GM19043 (cell line): ENCODE measurements around the gene HOXA13.

Experiments used
- ATAC-seq: cut with Tn5 transposase; IDR thresholded peaks from one replicate; pipeline ENCODE4 v1.9.1; 2021; ENCODE audit warnings: low read depth; ENCODE audit not compliant: unreplicated experiment

HOXA13 gene

GRCh38 chr7:27161214-27161720 is 38.6 kb downstream of the HOXA13 start:
- no peak for ATAC-seq

DNA sequence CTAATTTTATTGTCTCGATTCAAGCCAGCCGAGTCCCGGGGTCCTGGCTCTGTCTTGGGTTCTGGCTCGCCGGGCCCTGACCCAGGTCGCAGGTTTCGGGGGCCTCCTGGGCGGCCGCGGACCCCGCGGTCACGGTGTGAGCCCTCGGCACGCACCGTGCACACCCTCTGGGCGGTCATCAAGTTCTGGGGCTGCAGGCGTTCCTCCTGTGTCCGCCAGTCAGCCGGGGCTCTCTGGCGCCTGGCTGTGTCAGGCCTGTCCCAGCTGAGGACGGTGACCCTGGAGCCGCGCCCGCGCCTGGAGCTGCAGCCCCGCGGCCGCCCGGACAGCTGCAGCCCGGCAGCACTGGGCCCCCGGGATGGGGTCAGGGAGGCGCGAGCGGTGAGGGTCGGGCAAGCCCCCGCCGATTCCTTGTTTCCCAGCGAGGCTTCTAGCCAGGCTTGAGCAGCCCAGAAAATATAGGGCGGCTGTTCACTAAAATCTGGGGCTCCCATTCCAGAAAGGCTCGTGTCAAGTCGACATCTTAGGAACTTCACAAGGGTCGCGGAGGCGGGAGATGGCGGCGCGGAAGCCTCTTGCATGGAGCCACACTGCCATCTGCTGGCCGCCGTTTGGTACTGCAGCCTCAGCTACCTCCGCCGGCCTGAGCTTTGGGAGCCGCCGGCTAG is 39.2 kb downstream of the HOXA13 start:
- ATAC-seq: no peak

GRCh38 chr7:27160145-27160545 is 39.7 kb downstream of the HOXA13 start:
- no peak for ATAC-seq

DNA sequence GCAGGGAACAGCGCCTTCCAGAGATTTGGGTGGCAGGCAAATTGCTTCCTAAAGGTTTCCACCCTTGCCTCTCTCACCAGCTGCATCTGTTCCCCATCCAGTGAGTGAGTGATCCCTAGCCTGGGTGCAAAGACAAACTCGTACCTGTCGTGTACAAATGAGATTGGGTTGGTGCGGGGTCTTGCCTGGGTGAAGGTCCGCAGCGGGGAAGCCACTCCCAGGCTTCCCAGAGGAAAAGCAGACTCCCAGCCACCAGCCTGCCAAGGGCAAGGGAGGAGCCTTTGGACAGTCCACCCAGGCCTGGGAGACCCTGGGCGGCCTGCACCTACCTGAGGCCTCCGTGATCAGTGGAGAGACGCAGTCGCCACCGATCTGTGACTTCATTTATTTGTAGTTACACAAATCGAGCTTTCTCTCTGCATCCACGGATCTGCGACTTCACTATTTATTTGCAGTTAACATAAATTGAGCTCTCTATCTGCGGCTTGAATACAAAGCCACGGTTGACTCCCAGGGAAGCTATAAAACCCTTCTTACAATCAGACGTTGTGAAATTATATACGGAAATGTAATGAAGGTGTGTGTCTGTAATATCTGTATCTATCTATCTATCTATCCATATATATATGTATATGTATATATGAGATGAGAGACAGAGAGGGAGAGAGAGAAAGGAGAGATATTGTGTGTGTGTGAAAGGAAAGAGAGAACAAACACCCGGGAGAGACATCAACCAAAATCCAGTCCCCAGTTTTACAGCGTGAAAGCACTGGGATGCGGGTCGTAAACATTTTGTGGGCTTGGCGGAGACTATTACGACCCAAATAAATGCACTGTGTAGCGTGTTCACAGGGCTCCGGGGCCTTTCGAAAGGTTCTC is 40.4 kb downstream of the HOXA13 start:
- ATAC-seq: no peak

- ATAC-seq: no peak
Observed at GRCh38 chr7:27158436-27159265, 41.2 kb downstream of the HOXA13 start.

- ATAC-seq: no peak
Observed at GRCh38 chr7:27157702-27158431, 42.0 kb downstream of the HOXA13 start.

GRCh38 chr7:27156916-27157701 is 42.8 kb downstream of the HOXA13 start:
- ATAC-seq: no peak

GRCh38 chr7:27156508-27156898 is 43.4 kb downstream of the HOXA13 start, which contains the start of gene HOXA7:
HOXA7 (minus strand) TSS chr7:27156675; CDS start chr7:27156545, 130 bp downstream.
- no peak for ATAC-seq

DNA sequence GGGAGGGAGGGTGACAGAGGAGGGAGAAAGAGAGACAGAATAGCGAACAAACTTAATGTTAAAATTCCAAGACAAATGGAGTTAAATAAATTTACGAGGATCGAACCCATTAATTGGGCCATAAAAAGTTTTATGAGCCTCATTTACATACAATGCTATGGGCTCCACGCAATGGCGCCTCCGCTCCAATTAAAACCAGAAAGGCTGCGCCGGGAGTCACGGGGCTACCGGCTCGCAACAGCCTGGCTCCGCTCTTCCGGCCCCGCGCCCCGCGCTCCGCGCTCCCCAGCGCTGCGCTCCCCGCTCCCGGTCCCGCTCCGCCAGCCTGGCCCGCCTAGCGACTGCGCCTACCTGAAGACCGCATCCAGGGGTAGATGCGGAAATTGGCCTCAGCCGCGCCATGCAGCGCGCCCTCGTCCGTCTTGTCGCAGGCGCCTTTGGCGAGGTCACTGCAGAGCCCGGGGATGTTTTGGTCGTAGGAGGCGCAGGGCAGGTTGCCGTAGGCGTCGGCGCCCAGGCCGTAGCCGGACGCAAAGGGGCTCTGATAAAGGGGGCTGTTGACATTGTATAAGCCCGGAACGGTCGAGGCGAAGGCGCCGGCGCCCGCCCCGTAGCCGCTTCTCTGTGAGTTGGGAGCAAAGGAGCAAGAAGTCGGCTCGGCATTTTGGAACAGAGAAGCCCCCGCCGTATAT is 43.9 kb downstream of the HOXA13 start:
- no peak for ATAC-seq

GRCh38 chr7:27154901-27155815 is 44.7 kb downstream of the HOXA13 start:
- ATAC-seq: no peak

GRCh38 chr7:27154369-27154768 is 45.5 kb downstream of the HOXA13 start:
- no peak for ATAC-seq

- no peak for ATAC-seq
Observed at GRCh38 chr7:27153526-27153925, 46.4 kb downstream of the HOXA13 start.

DNA sequence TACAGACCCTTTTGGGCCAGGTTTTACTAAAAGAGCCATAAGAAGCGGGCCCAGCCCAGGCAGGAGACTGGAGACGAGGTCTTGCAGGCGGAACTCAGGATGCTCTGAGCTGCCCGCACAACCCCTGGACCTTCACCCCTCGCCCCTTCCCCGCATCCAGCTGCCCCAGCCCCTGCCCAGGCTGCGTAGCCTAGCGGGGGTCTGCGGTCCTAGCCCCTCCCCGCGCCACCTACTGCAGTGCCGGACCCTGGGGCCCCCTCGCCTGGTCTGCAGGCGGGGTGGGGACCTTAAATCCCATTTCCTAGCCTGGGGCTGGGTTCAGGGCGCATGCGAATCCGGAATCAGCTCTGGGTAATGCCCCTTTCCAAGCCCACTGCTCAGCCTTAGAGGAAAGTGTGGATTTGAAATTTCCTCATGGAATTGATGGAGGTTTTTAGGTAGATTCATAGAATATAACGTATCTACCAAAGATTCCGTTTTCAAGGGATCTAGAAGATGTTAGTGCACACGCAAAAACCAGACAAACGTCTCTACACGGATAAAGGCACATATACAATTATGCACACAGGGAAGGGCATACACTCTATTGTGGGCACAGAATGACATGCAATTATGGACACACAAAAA is 47.0 kb downstream of the HOXA13 start:
- ATAC-seq: no peak

DNA sequence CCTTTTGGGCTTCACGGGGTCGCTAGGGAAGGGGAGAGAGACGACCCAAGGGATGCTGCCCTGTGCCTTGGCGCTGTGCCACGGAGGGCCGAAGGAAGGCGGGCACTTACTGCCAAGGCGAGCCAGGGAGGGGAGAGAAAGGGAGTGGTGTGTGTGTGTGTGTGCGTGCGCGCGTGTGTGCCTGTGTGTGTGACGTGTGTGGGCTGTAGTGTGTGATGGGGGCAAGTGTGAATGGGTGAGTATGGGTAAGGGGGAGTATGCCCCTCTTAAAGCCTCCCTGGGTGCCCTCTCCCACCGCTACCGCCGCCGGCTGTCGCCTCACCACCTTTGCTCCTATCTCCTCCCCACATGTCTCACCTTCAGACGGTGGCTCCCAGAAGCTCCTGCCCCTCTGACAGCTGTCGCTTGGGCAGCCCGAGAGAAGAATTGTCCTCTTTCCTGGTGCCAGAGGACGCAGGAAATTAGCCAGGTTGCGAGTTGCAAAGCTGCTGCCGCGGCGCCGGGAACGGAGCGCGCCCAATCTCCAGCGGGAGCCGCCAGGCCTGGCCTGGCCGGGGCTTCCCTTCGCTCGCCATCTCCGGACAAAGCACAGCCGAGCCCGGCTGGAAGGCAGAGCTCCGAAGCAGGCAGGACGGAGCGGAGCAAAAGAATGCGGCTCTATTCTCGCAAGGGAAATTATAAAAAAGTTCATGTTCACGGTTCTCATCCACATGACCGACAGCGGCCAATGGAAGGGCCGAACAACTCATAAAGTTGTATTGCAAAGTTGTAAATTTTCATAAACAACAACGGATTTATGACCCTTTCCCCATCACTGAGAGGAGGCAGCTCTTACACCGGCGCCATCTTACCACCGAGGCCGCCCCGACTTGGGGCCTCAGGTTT is 47.7 kb downstream of the HOXA13 start, which contains the start of gene HOXA3:
TSS of gene HOXA3 (minus strand) at position 653 of the 885 bp plus-strand sequence. CDS start 41,943 bp downstream, outside the sequence.
- no peak for ATAC-seq

GRCh38 chr7:27151341-27151930 is 48.5 kb downstream of the HOXA13 start:
- no peak for ATAC-seq
